H1 (cell line): ENCODE measurements around the gene POU6F2.

Source experiments
- CEBPB ChIP-seq: IDR thresholded peaks from 2 replicates; pipeline ENCODE4 v1.6.1; 2012; ENCODE audit warnings: low read depth, low read length
- CHD1 ChIP-seq: IDR thresholded peaks from 2 replicates; pipeline ENCODE4 v1.6.1; 2012; ENCODE audit warnings: low read depth, low read length, improper control_type of control experiment
- EP300 ChIP-seq, 2 experiments: IDR thresholded peaks; 1 replicate in 1 of 2; 2 replicates in 1 of 2; pipeline ENCODE4 v1.6.1; 2011 to 2012; ENCODE audit warnings: low read depth in 2 of 2, low read length in 2 of 2, mild to moderate bottlenecking in 2 of 2, borderline replicate concordance in 1 of 2, inconsistent platforms in 1 of 2, moderate library complexity in 1 of 2
- POLR2A ChIP-seq, 2 experiments: IDR thresholded peaks; 1 replicate in 1 of 2; 2 replicates in 1 of 2; pipeline ENCODE4 v1.6.1; 2011; ENCODE audit warnings: low read depth in 2 of 2, low read length in 2 of 2, mild to moderate bottlenecking in 2 of 2; ENCODE audit errors: control extremely low read depth in 1 of 2
- POU5F1 ChIP-seq: IDR thresholded peaks from 2 replicates; pipeline ENCODE4 v1.6.1; 2011; ENCODE audit warnings: low read depth, mild to moderate bottlenecking, low read length, moderate library complexity
- SP2 ChIP-seq: IDR thresholded peaks from 2 replicates; pipeline ENCODE4 v1.6.1; 2012; ENCODE audit warnings: mild to moderate bottlenecking, low read length, inconsistent platforms
- TAF1 ChIP-seq: IDR thresholded peaks from 2 replicates; pipeline ENCODE4 v1.6.1; 2011; ENCODE audit warnings: mild to moderate bottlenecking, low read depth, low read length
- TF ChIP-seq, protein P1 (sequence below), 3 experiments: IDR thresholded peaks; 1 replicate in 2 of 3; 2 replicates in 1 of 3; pipeline versions ENCODE4 v1.5.1 to v1.6.1; 2011; ENCODE audit warnings: low read length in 3 of 3, mild to moderate bottlenecking in 3 of 3, inconsistent platforms in 2 of 3, low read depth in 1 of 3, moderate library complexity in 1 of 3; ENCODE audit not compliant: insufficient read depth in 1 of 3; ENCODE audit errors: control extremely low read depth in 1 of 3
- TF ChIP-seq, protein P2 (sequence below): IDR thresholded peaks from 2 replicates; pipeline ENCODE4 v1.6.1; 2011; ENCODE audit warnings: low read depth, mild to moderate bottlenecking, low read length; ENCODE audit not compliant: insufficient read depth

DNA sequence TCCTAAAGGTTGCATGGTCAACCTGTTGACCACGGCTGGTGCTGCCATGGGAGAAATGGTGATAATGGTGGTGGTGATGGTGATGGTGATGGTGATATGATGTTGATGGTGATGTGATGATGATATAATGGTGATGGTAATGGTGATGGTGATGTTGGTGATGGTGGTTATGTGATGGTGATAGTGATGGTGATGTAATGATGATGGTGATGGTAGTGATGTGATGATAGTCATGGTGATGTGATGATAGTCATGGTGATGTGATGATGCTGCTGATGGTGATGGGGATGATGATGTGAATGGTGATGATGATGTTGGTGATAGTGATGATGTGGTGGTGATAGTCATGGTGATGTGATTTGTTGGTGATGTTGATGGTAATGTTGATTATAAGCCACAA, 23.9 kb downstream of the POU6F2 start:
- no peak for TF ChIP-seq POU5F1
- no peak for TF ChIP-seq CEBPB
- TF ChIP-seq POLR2A (IDR thresholded peaks at IDR 0.05; ENCODE audit: control extremely low read depth in 1 of 2, low read depth in 2 of 2, low read length in 2 of 2), result no peak
- TF ChIP-seq, protein P1, sequence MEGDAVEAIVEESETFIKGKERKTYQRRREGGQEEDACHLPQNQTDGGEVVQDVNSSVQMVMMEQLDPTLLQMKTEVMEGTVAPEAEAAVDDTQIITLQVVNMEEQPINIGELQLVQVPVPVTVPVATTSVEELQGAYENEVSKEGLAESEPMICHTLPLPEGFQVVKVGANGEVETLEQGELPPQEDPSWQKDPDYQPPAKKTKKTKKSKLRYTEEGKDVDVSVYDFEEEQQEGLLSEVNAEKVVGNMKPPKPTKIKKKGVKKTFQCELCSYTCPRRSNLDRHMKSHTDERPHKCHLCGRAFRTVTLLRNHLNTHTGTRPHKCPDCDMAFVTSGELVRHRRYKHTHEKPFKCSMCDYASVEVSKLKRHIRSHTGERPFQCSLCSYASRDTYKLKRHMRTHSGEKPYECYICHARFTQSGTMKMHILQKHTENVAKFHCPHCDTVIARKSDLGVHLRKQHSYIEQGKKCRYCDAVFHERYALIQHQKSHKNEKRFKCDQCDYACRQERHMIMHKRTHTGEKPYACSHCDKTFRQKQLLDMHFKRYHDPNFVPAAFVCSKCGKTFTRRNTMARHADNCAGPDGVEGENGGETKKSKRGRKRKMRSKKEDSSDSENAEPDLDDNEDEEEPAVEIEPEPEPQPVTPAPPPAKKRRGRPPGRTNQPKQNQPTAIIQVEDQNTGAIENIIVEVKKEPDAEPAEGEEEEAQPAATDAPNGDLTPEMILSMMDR (IDR thresholded peaks at IDR 0.05; ENCODE audit: control extremely low read depth in 1 of 3, insufficient read depth in 1 of 3, low read depth in 1 of 3, low read length in 3 of 3), result no peak
- TF ChIP-seq, protein P2, sequence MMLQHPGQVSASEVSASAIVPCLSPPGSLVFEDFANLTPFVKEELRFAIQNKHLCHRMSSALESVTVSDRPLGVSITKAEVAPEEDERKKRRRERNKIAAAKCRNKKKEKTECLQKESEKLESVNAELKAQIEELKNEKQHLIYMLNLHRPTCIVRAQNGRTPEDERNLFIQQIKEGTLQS, result no peak
- no peak for TF ChIP-seq EP300 (IDR thresholded peaks at IDR 0.05; ENCODE audit: borderline replicate concordance in 1 of 2, low read depth in 2 of 2, low read length in 2 of 2)
- no peak for TF ChIP-seq CHD1
- TF ChIP-seq SP2, result no peak
- no peak for TF ChIP-seq TAF1
